Hematopoietic multipotent progenitor cell treated with erythropoietin and hydrocortisone succinate and interleukin-3 and kit ligand, for 17 days (in vitro differentiated cells): Measurements from ENCODE around the gene ANTKMT.

Source experiments
- DNase-seq: peaks from one replicate; pipeline ENCODE4 v3.0.0-alpha.2; 2015; ENCODE audit warnings: low spot score

The ANTKMT gene

GRCh38 chr16:720990-721764 lies at the start of gene ANTKMT:
ANTKMT (plus strand) TSS chr16:721146; CDS start chr16:721275, 129 bp downstream.
- DNase-seq: peak; percentile 71

- no peak for DNase-seq
Measured at GRCh38 chr16:671353-672131, 49.4 kb upstream of the ANTKMT start.

- DNase-seq: no peak
Measured at GRCh38 chr16:672371-672770, 48.6 kb upstream of the ANTKMT start.

- no peak for DNase-seq
Measured at GRCh38 chr16:672851-673250, 48.1 kb upstream of the ANTKMT start.

GRCh38 chr16:673399-673991 lies 47.5 kb upstream of the ANTKMT start:
- no peak for DNase-seq

GRCh38 chr16:674214-674881 lies 46.6 kb upstream of the ANTKMT start:
- no peak for DNase-seq

- DNase-seq: no peak
Measured at GRCh38 chr16:674968-675883, 45.7 kb upstream of the ANTKMT start, which contains the start of gene RHBDL1. RHBDL1 (plus strand) TSS chr16:675671; CDS start chr16:675791, 120 bp downstream.

GRCh38 chr16:675884-676564 lies 44.9 kb upstream of the ANTKMT start:
- DNase-seq: no peak

GRCh38 chr16:676565-676902 lies 44.4 kb upstream of the ANTKMT start:
- DNase-seq: no peak

GRCh38 chr16:676913-677312 lies 44.0 kb upstream of the ANTKMT start:
- DNase-seq: no peak

- no peak for DNase-seq
Measured at GRCh38 chr16:677316-678190, 43.4 kb upstream of the ANTKMT start.

- DNase-seq: no peak
Measured at GRCh38 chr16:678209-678857, 42.6 kb upstream of the ANTKMT start.

- DNase-seq: peak; percentile 65
Measured at GRCh38 chr16:678858-679813, 41.8 kb upstream of the ANTKMT start.

- peak; percentile 84 for DNase-seq
Measured at GRCh38 chr16:679814-680624, 40.9 kb upstream of the ANTKMT start, which contains the start of gene STUB1. STUB1 (plus strand) TSS chr16:680410; CDS start chr16:680526, 116 bp downstream.

- no peak for DNase-seq
Measured at GRCh38 chr16:680625-680945, 40.4 kb upstream of the ANTKMT start.

- DNase-seq: peak; percentile 29
Measured at GRCh38 chr16:680967-681745, 39.8 kb upstream of the ANTKMT start.
